ENCODE measurements around the gene PTPRN2.

PTPRN2 gene

DNA sequence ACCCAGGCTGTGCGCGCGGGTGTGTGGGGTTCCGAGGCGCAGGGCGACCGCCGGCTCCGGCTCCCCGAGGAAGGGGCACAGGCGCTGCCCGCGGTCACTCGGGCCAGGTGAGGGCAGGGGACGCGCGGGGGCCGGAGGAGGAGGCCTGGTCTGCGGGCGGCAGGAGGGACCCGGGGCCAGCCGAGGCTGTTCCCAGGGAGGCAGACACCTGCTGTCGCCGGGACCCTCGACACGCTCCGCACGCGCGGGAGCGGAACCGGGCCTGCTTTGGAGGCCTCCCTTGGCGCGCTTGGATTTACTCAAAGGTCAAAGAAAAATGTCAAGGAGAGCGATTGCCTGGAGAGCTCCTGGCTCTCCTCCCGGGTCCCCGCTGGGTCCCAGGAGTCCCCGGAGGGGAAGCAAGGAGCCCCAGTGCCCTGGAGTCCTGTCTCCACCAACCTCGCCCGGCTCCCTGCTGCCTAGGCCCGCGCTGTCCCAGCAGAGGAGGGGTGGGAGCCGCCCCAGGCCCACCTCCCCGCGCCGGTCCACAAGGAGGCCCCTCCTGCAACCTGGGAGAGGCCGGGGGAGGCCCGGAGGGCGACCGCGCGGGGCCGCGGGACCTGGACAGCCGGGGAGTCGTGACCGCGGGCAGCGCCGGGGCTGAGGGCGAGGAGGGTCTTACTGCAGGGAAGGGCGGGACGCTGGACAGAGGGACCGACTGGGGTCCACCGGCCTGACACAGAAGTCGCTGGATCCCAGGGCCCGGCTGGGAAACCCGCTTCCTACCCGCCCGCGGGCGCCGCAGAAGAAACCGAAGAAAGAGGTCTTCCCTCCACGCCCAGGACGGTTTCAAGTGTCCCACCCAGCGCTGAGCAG lies 902.0 kb downstream of the PTPRN2 start:
- DNase-seq (ENCODE audit: low read depth in 2 of 2): no peak

GRCh38 chr7:157684909-157685429 lies 902.7 kb downstream of the PTPRN2 start:
- no peak for DNase-seq (ENCODE audit: low read depth in 2 of 2)

DNA sequence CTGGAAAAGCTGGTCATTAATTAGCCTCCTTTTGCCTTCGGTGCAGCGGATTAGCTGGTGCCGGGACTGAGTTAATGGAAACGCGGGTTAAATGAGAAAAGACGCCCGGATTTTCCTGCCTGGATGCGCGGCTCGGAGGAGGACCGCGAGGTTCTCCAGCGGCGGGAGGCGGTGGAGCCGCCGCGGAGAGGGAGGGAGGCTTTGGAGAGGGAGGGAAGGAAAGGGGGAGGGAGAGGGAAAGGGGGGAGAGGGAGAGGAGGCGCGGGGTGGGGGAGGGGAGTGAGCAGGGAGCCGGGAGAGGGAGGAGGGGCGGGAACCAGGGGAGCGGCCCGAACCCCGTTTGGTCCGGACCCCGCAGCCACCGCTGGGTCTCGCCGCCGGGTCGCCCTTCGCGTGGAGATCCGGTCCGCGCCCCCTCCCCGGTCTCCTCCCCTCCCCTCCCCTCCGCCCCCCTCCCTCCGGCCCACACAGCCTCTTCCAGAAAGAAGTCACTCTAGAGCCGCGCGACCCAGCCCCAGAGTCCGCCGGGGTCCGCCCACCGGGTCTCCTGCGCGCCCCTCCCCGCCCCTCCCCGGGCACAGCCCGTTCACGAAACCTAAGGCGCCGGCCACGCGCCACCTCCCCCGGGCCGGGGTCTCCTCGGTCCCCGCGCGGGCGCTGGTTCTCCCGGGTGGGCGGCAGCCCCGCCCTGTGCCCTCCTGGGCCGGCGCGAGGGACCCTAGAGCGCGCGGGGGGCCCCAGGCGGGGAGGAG lies 903.3 kb downstream of the PTPRN2 start:
- no peak for DNase-seq (ENCODE audit: low read depth in 2 of 2)

GRCh38 chr7:157683747-157684156 lies 903.9 kb downstream of the PTPRN2 start:
- DNase-seq (ENCODE audit: low read depth in 2 of 2): no peak

GRCh38 chr7:157682946-157683746 lies 904.5 kb downstream of the PTPRN2 start:
- no peak for DNase-seq (ENCODE audit: low read depth in 2 of 2)

DNA sequence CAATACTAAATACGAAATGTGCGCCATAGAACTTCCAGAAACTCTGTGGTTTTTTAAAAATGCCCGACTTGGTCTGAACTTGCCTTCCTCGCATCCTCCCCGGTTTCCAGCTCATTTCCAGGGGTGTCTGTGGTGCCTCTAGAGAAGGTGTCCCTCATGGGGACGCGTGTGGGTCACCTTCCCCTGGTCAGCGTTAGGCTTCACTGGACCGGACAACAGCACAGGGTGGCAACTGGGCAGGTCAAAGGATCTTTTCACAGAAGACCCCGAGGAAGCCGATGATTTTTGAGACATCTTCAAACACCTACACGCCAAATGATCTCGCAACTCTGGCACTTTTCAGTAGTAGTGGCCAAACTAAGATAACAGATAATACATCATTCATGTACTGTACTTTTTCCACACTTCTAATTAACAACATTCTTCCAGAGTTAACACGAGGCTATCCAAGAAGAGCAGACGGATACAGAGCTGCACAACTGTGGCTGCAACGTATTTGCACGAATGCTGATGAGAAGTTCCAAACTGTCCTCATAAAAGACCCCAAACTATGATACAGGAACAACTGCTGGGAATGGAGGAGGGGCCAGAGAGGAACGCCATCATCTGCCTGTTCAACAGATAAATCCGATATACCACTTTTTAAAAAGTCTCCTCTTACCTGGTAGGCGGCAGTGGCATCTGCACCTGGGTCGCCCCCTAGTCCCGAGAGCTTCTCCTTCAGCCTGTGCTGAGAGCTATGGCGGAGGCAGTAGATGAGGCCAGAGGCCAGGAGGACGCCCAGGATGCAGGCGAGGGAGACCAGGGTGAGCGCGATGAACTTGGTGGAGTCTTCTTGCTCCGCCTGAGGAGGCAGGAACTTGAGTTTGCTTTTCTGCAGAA lies 905.3 kb downstream of the PTPRN2 start:
- no peak for DNase-seq (ENCODE audit: low read depth in 2 of 2)

- DNase-seq (ENCODE audit: low read depth in 2 of 2): no peak
Observed at GRCh38 chr7:157679607-157680006, 908.0 kb downstream of the PTPRN2 start.

DNA sequence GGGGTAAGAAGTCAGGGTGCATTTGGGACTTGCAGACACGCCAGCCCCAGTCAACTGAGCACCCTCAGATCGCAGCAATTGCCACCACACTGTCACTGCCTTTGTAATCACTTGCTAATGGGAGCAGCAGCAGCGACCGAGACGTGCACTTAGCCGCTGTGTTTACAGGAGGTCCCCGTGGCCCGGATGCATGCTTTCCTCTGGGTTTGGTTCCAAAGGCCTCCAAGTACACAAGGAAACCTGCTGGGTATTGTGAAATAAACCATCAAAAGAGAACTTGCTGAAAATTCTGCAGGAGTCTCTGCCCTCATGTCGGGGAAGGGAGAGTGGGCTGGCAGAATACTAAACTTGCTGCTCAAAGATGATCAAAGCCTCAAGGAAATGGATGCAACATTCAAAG lies 909.1 kb downstream of the PTPRN2 start:
- no peak for DNase-seq (ENCODE audit: low read depth in 2 of 2)

DNA sequence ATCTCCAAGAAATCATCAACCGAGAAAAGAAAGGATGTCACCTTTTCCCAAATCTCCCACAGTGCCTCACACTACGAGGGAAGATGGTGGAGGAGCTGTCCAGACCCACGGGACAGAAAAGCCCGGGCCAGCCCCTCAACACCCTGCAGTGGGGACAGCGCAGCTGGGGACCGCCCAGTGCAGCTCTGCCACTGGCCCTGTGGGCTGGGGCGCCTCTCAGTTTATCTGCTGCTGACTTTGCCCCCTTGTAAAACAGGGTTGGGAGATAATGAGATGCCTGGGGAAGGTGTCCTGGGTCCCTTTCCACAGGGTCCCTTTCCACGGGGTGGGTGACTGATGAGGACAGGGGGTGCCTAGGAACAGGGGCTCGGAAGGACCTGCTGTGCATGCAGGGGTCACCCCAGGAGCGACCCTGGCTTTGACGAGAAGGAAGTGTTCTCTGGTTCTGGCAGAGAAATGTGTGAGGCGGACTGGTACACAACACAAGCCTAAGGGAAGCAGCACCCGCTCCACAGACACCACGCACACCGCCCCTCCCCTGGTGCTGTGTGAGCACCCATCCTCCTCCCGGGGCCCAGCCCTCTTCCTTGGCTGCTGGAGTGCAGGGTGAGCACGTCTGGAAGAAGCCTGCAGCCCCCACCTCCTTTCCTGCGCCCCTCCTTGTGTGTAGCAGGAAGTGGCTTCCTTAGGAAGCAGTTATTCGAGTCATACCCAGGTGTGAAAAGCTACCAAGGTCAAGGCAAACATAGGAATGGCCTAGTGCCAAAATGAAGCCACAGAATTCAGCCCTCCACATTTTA lies 911.0 kb downstream of the PTPRN2 start:
- DNase-seq (ENCODE audit: low read depth in 2 of 2): no peak

DNA sequence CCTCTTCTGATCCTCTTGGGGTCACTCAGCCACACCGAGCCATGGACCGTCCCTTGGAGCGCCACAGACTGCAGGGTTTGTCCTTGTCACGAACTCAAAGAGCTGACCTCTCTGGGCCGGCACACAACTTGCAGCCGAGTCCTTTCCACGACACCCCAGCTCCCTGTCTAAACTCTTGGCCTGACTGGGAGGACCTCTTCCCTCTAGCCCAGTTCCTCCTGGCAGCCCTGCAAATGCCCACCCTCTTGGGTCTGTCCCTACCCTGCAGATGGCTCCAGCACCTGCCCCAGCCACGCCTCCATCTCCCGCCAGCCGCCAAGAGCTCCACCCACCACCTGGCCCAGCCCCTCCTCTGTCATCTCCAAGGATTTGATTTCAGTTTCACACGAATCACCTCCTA lies 911.6 kb downstream of the PTPRN2 start:
- no peak for DNase-seq (ENCODE audit: low read depth in 2 of 2)

GRCh38 chr7:157675427-157675927 lies 912.1 kb downstream of the PTPRN2 start:
- no peak for DNase-seq (ENCODE audit: low read depth in 2 of 2)

DNA sequence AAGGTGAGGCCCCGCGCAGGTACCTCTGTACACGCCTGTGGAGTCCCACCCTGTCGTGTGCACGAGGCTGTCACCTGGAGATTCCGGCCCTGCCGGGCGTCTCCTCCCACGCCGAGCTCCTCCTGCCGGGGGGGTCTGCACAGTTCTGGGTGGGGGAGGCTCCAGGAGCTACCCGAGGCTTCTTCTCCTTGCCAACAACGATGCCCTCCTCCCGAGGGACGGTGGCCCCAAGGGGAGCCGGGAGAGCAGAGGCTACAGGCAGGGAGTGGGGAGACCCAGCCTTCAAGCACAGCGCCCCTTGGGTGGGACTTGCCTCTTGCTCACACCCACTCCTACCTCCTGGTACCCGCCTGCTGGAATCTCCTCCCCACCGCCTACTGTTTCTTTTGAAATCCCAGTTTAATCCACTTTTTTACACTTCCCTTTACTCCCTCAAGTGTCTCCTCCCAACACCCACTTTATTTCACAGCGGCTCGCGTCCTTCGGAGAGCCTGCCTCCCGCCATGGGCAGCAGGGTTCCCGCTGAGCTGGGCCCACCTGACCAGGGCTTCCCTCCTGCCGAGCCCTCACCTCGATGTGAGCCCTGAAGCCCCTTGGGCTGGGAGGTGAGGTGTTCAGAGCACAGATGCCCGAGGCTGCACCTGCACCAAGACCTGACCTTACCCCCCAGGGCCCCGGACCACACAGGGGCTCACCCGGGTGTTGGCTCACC lies 912.8 kb downstream of the PTPRN2 start:
- DNase-seq (ENCODE audit: low read depth in 2 of 2): no peak

DNA sequence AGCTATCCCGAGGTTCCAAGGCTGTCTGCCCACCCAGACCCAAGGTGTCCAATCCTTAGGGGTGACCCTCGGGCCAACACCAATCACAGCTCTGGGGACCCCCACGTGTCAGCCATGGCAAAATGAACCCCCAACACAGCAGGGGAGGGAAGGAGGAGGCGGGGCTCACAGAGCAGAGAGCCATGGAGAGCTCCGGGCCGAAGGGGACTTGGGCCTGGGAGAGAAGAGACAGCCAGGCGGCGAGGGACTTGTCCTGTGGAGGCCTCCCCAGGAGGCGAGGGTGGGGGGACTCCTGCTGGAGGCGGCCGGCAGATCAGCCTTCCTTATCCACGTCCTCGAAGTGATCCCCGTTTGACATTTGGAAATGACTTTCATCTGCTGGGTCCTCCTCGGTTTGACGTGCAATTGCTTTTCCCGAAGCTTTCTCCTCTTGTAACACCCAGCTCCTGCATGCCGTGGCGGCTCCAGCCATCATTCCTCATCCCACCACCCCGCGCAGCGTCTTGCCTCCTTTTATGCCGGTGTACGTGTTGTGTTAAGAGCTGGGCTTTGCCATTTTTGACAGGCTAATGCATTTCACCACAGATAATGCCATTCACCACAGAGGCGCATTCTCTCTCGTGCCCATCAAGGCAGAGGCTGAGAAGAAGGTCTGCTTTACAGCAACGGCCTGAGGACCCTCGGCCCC lies 913.5 kb downstream of the PTPRN2 start:
- no peak for DNase-seq (ENCODE audit: low read depth in 2 of 2)

DNA sequence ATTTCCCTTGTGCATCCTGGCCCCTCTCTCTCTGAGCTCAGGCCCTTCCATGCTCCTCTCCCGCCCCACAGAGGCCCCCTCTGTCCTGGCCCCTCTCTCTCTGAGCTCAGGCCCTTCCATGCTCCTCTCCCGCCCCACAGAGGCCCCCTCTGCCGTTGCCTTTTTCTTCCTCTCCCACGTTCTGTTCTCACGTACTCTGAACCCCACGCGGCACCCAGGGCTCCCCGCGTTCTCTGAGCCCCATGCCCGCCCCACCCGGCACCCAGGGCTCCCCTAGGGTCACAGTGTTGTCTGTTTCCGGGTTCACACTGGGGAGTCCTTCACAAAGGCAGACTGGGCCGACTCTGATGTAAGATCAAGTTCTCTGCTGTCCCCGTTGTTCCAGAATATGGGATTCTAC lies 914.0 kb downstream of the PTPRN2 start:
- DNase-seq (ENCODE audit: low read depth in 2 of 2): no peak

DNA sequence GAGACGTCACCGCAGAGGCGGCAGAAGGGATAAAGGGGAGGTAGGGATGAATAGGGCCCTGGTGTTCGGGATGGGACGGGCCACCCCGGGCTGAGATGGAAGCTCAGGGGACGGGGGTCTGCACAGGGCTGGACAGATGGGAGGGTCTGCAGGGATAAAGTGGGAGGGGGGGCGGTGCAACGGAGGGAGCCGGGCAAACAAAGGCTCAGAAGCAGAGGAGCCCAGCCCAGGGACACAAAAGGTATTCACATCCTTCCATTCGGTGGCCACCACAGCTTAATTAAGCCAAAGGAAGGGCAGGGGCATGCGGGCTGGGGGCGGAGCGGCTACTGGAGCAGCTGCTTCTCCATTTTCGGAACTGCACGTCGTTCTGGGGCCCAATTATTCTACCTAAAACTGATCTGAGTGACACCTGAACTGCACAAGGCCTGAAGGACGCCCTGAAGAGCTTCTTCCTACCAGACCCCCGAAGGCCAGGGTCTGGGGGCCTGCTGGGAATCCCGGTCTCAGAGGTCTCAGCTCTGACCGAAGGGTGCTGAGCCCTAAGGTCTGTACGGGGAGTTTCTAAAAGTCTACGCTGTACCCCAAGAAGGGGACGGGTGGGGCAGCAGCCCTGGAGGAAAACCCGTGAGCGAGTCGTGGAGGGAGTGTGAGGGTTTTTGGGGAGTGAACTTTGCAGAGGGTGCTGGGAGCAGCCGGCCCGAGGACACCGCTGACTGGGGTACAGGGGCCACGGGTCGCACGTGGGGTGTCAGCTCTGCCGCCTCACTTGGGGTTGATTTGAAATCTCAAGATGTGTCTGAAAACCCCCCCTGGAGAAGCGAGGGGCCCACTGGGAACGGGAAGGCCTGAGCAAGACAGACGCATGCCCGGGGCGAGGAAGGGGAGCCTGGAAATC lies 916.0 kb downstream of the PTPRN2 start:
- DNase-seq (ENCODE audit: low read depth in 2 of 2): no peak

DNA sequence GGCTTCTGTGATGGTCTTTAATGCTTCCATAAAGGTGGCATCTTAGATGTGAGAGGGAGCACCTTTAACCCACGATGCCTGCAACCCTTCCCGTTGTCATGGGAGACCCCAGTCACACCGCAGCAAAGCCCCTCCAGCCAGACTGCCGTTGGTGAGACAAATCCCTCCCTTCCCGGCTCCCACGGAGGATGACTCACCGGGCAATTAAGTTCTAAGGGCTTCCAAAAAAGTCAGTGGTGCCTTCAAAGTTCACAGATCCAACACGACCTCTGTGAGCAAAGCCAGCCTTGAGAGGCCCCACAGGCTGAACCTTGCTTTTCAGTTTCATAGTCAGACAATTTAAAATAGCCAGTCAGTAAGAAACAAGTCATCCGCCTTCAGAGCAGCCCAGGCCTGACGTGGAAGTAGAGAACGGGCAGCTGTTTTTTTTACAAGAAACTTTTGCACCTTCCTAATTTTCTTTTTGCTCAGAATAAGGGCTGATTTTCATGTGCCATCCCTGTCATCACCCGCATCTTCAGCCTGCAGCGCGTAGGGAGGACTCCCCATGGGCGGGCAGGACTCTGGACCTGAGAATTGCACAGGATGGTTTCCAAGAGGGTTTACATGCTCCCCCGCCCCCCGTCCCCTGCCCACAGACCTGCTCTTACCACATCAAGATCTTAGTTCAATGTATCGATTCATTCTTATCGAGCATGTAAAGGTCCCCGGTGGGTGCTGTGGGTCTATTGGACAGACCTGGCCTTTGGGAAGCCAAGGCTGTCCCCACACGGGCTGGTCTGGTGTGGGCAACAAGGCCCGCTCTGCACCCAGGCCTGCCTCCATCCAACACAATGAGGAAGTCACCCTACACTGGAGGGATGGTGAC lies 916.9 kb downstream of the PTPRN2 start:
- DNase-seq (ENCODE audit: low read depth in 2 of 2): no peak

All from stimulated activated CD8-positive, alpha-beta memory T cell treated with anti-CD3 and anti-CD28 coated beads, Interleukin-15, amount 100 ng/mL, for 48 hours (primary cell).